Measurements from ENCODE around the gene MGMT. TPM values are rescaled to one million over a fixed set of nuclear protein-coding genes. Genes with fewer than 3 reads are reported as not detected.

MGMT gene
- total and polyA plus RNA-seq, 2 of the 4 experiments (the other 2 are of a cell fraction) = 11.5 to 17.8 TPM

DNA sequence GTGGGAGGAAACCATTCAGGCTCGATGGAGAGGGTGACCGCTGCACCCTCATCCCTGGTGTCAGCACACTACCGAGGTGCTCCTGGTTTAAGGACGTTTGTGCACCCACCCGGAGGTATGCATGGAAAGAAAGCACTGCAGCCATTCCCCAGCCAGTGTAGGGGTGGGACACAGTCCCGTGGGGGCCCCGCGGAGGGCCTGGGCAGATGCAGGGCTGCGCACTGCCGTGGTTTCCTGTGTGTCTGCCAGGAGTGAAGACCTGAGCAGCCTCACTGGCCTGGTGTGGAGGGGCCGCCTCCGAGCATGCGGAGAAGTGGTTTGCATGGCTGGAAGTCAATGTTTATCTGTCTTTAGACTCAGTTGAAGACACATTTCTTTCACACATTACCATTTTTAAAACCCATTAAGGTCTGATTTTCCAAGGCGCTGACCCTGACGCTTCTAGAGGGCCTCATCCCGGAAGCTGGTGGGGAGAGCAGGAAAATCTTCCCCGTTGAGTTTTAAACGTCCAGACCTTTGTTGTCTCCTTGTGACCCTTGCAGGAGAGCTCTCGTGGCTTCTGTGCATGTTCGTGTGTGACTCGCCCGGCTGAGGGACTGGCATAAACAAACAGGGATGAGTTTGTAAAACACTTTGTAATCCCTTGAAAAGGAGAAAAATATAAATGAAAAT is 188.1 kb downstream of the MGMT start:
- no peak overlapping the region for H3K4ac ChIP-seq (ENCODE audit: low read depth, low read length)
- ChIA-PET CTCF (no interaction called here), POLR2A (ENCODE audit: unreplicated experiment) (no interaction called here)
- no peak overlapping the region for H3K23ac ChIP-seq (ENCODE audit: low read depth, low read length)
- H3K27me3 ChIP-seq (ENCODE audit: control insufficient read depth, insufficient read depth, low read length) = no peaks in the 10 kb centered on the region
- H2BK5ac ChIP-seq (ENCODE audit: low read depth, low read length, poor library complexity, severe bottlenecking) = no peak overlapping the region
- BruUV-seq (replicated peaks) = no TSS peak
- dilution Hi-C loops (cut with HindIII; ENCODE audit: low sequenced_read_pairs, unreplicated experiment) (no loop called here), in situ Hi-C loops (cut with MboI; ENCODE audit: low sequenced_read_pairs) (no loop called here), intact Hi-C loops (cut with micrococcal nuclease) (no loop called here)
- ATAC-seq (ENCODE audit: low read depth) = peak; percentile 35
- H2BK15ac ChIP-seq (ENCODE audit: low read depth, low read length) = no peak overlapping the region
- no peaks in the 10 kb centered on the region for H3K9me1 ChIP-seq (ENCODE audit: insufficient read depth, low read length)
- no peak overlapping the region for H3K9ac ChIP-seq (ENCODE audit: low read depth, low read length)
- no peak overlapping the region for H2AFZ ChIP-seq (replicated peaks; ENCODE audit: low read length, poor library complexity)
- no peak overlapping the region for H4K8ac ChIP-seq (ENCODE audit: low read depth in 2 of 2, low read length in 2 of 2)
- no peak overlapping the region for H2AK9ac ChIP-seq (replicated peaks; ENCODE audit: low read depth, low read length, poor library complexity)
- 29% methylated on average over 4 of the region's 22 CpGs; no CpG with 5 or more reads in 1 of the 2 experiments for WGBS, 2 experiments (ENCODE audit: extremely low coverage in 2 of 2, insufficient read length in 1 of 2)
- no peak overlapping the region for H3K14ac ChIP-seq (replicated peaks; ENCODE audit: low read depth, low read length)
- H4K91ac ChIP-seq (ENCODE audit: insufficient read depth, low read depth, low read length) = no peak overlapping the region
- H3K4me1 ChIP-seq (ENCODE audit: control insufficient read depth, insufficient read depth, low read length) = no peaks in the 10 kb centered on the region; the same call in 1 of the 2 replicates
- H2BK120ac ChIP-seq (ENCODE audit: low read depth, low read length) = no peak overlapping the region
- H4K5ac ChIP-seq (ENCODE audit: low read depth, low read length) = no peak overlapping the region
- no peak for TF ChIP-seq FOS (IDR thresholded peaks at IDR 0.05; ENCODE audit: low read depth, low read length)
- TF ChIP-seq CHD1 (IDR thresholded peaks at IDR 0.05; ENCODE audit: low read depth, low read length) = no peak
- TF ChIP-seq ELK1 (IDR thresholded peaks at IDR 0.05; ENCODE audit: borderline replicate concordance, low read depth, low read length) = no peak
- TF ChIP-seq RFX5 (IDR thresholded peaks at IDR 0.05; ENCODE audit: low read depth, low read length) = no peak
- TF ChIP-seq RCOR1 (IDR thresholded peaks at IDR 0.05; ENCODE audit: insufficient replicate concordance, low read length) = no peak
- TF ChIP-seq MAZ (IDR thresholded peaks at IDR 0.05; ENCODE audit: borderline replicate concordance, low read depth, low read length) = no peak
- H2AK5ac ChIP-seq (ENCODE audit: low read depth, low read length) = no peak overlapping the region
- no peak overlapping the region for H2BK20ac ChIP-seq (ENCODE audit: low read depth, low read length)
- no peaks in the 10 kb centered on the region for H3K9me3 ChIP-seq (ENCODE audit: control insufficient read depth, insufficient read depth, low read length)
- H3K79me1 ChIP-seq (ENCODE audit: low read depth in 1 of 2, low read length in 2 of 2) = no peaks in the 10 kb centered on the region
- H3K27ac ChIP-seq (ENCODE audit: insufficient read depth, low read length) = no peak overlapping the region
- no peak overlapping the region for H3K4me2 ChIP-seq (ENCODE audit: low read depth, low read length)
- no peak overlapping the region for H3K56ac ChIP-seq (ENCODE audit: extremely low read depth, insufficient read depth, low read length)
- DNase-seq = peak; percentile 2
- H3K4me3 ChIP-seq (ENCODE audit: insufficient read depth, low read depth, low read length) = no peak overlapping the region
- no peaks in the 10 kb centered on the region for H3K36me3 ChIP-seq (ENCODE audit: control insufficient read depth, insufficient read depth, low read length)
- no peaks in the 10 kb centered on the region for H4K20me1 ChIP-seq (ENCODE audit: insufficient read depth, low read length)
- no peak overlapping the region for H3K18ac ChIP-seq (ENCODE audit: low read depth, low read length)

All from IMR-90 (cell line).